ENCODE measurements around the gene UBE3B.

- TF ChIP-seq POLR2A (IDR thresholded peaks at IDR 0.05) (no peak), CTCF (IDR thresholded peaks at IDR 0.05) (no peak)
These were observed 16.5 kb downstream of the UBE3B start for GRCh38 chr12:109493938-109494337.
